ENCODE data around the gene UTP3.

UTP3 gene

GRCh38 chr4:70712150-70712549, 23.8 kb downstream of the UTP3 start:
- no peaks in the 10 kb centered on the region for H3K9me3 ChIP-seq
- no peaks in the 10 kb centered on the region for H3K36me3 ChIP-seq
- DNase-seq = no peak
- intact Hi-C loops (cut with DNase I; ENCODE audit: low total_unique reads) = no loop called here
- no peak overlapping the region for H3K4me3 ChIP-seq
- no peaks in the 10 kb centered on the region for H3K27me3 ChIP-seq
- H3K4me1 ChIP-seq = peaks cover 0 to 24% (median 4%) of the 10 kb centered on the region in 4 donors
- no peak for TF ChIP-seq CTCF (IDR thresholded peaks at IDR 0.05)
- H3K27ac ChIP-seq = no peak overlapping the region

- intact Hi-C loops (cut with DNase I; ENCODE audit: low total_unique reads) = no loop called here
- no peak overlapping the region for H3K27ac ChIP-seq
- H3K9me3 ChIP-seq = no peaks in the 10 kb centered on the region
- H3K36me3 ChIP-seq = no peaks in the 10 kb centered on the region
- TF ChIP-seq CTCF (IDR thresholded peaks at IDR 0.05) = no peak
- no peak for DNase-seq
- H3K27me3 ChIP-seq = no peaks in the 10 kb centered on the region
- H3K4me3 ChIP-seq = no peak overlapping the region
- H3K4me1 ChIP-seq = peaks cover 0 to 19% (median 2%) of the 10 kb centered on the region in 4 donors
Observed at GRCh38 chr4:70712604-70713452, 24.5 kb downstream of the UTP3 start.

- H3K9me3 ChIP-seq = no peaks in the 10 kb centered on the region
- H3K4me1 ChIP-seq = peaks cover 0 to 12% (median 2%) of the 10 kb centered on the region in 4 donors
- H3K27me3 ChIP-seq = no peaks in the 10 kb centered on the region
- TF ChIP-seq CTCF (IDR thresholded peaks at IDR 0.05) = no peak
- no peak for DNase-seq
- no peak overlapping the region for H3K27ac ChIP-seq
- no peak overlapping the region for H3K4me3 ChIP-seq
- H3K36me3 ChIP-seq = no peaks in the 10 kb centered on the region
- intact Hi-C loops (cut with DNase I; ENCODE audit: low total_unique reads) = no loop called here
Observed at GRCh38 chr4:70713453-70714078, 25.2 kb downstream of the UTP3 start.

- Histone ChIP-seq H3K9me3 (no peaks in the 10 kb centered on the region), H3K27ac (no peak overlapping the region), H3K36me3 (no peaks in the 10 kb centered on the region), H3K27me3 (no peaks in the 10 kb centered on the region), H3K4me3 (no peak overlapping the region), H3K4me1 (peaks cover 0 to 11% (median 2%) of the 10 kb centered on the region in 4 donors)
- DNase-seq = no peak
- intact Hi-C loops (cut with DNase I; ENCODE audit: low total_unique reads) = no loop called here
- no peak for TF ChIP-seq CTCF (IDR thresholded peaks at IDR 0.05)
Observed at GRCh38 chr4:70714079-70714887, 26.0 kb downstream of the UTP3 start.

GRCh38 chr4:70715097-70715496, 26.8 kb downstream of the UTP3 start:
- Histone ChIP-seq H3K36me3 (no peaks in the 10 kb centered on the region), H3K27ac (no peak overlapping the region), H3K4me3 (no peak overlapping the region), H3K27me3 (no peaks in the 10 kb centered on the region), H3K9me3 (no peaks in the 10 kb centered on the region), H3K4me1 (peaks cover 0 to 11% (median 2%) of the 10 kb centered on the region in 4 donors)
- no peak for TF ChIP-seq CTCF (IDR thresholded peaks at IDR 0.05)
- intact Hi-C loops (cut with DNase I; ENCODE audit: low total_unique reads) = no loop called here
- DNase-seq = no peak
